ENCODE data around the gene RYR2.

Gene RYR2

DNA sequence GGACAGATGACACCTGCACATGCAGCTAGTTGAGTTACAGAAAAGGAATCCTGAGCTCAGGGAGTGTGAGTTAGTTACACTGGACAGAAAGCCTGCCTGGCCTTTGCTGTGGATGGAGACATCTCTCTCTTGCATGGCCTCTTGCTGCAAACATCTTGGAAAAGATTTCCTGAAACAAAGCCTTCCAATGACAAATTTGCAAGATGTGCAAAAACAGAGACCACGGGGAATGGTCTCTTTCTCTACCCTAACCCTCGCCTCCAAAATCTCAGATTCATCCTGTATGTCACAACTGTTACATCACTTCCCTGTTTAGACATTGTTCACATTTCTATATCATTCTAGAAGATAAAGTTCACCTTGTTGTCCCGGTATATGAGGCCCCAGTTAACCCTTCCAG, 415.6 kb downstream of the RYR2 start:
- no peak for DNase-seq (ENCODE audit: low read depth)

DNA sequence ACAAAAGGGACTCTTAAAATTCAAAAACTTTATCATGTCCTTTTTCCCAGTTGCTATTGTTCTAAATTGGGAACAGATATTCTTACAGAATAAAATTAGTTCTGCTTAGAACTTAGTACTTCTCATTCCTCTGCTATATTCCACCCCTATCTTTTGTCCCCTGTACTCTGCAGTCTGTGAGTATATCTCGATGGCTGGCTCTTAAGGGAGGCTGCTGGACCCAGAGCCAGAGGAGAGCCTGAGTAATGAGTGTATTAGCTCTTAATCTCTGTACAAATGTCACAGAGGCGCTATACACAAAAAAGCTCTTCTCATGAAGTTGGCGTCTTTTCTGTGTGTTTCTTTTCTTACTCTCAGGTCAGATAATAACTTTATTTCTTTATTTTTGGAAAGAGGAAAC, 425.3 kb downstream of the RYR2 start:
- no peak for DNase-seq (ENCODE audit: low read depth)

DNA sequence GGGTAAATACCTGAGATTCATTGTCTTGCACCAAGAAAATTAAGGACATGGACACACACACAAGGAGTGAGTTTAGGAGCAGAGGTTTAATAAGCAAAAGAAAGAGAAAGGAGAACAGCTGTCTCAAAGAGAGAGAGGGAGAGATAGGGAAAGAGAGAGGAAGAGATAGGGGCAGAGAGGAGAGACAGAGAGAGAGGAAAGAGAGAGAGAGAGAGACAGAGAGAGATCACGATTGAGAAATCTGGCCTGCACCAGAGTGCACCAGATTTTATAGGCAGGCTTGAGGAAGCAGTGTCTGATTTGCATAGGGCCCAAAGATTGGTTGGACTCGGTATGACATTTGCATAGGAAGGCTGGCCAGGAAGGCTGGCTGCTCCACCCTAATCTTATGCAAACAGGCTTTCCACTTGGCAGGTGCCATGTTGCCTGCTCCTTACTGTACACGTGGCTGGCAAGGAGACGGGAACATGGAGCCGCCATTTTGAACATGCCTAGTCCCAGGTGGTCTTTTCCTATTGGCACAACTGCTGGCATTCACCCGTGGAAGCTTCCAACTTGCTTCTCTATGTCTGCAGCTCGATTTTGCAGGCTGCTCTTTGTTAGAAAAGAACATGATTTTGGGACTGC, 428.8 kb downstream of the RYR2 start:
- DNase-seq (ENCODE audit: low read depth) = no peak

DNA sequence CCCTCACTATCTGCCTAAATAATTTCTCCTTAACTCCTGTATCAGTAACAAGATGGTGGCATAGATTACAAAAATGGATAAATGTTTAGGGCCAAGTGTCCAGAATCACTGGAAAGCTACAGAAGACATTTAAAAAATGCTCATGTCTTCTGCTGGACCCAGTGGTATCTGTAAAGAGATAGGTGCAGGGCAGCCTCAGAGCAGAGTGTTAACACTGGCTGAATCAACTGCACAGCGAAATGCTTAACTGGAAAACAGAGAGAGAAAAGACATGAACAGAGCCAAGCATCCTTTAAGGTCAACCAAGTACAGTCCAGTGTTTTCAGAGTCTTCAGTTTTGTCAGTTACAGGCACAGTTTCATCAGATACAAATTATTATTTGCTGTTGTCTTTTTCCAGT, 429.4 kb downstream of the RYR2 start:
- no peak for DNase-seq (ENCODE audit: low read depth)

DNA sequence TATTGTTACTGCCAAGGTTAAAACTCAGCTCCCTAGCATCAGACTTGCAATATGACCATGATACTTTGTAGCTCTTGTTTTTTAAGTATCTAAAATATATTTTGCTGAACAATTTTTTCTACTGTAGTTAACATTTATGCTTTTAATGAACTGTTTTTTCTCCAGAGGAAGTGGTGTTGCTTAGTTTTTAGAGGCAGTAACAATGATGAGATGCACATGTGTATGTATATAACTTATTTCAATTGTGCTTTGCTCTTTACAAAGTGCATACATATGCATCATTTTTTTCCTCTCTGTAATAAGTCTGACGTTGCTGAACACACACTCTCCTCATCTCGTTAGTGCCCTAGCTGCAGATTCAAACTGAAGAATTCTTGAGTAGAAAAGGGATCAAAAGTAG, 430.0 kb downstream of the RYR2 start:
- no peak for DNase-seq (ENCODE audit: low read depth)

DNA sequence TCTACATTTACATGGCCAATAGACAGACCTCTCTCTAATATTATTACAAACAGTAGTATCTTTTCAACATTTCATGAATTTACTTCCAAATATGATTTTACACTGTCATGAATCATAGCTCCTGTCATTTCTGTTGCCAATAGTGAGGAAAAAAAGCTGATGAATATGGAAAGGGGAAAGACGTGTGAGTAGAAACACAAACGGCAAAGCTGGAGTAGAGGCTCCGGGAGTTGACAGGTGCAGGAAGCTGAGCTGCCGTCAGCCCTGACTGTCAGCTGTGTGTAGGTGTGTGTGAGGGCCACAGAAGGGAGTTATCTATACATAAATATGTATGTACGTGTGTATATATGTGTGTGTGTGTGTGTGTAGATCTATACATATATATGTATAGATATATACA, 431.9 kb downstream of the RYR2 start:
- DNase-seq (ENCODE audit: low read depth) = no peak

DNA sequence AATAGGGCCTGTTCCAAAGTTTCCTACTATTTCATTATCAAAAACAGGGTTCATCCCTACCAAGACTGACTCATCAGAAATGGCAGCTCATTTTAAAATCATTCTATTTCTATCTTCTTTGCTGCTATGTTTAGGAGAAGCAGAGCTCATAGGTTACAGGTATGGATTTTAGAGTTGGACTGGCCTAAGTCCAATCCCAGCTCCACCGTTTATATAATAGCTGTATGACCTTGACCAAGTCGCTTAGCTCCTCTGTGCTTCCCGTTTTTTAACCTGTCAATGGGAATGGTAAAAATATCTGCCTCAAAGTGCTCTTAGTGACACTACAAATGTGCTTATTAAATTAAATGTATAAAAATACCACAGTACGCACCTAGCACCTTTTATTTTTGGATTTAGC, 436.1 kb downstream of the RYR2 start:
- no peak for DNase-seq (ENCODE audit: low read depth)

DNA sequence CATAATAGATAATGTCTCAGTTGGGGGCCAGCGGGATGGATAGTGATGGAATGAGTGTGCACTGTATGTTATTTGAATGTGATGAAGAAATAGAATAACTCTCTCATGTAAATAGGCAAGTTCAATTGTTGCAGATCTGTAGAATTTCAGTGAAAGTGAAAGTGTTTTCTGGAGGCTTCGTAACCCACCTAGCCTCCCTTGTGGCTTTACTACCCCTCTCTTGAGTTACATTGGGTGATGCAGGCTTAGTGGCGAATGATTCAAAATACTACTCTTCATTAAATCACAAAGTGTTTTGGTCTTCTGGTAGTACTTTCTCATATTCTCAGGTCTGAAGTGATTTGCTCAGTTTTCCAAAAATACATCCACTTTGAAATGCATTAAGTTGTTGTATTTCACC, 436.9 kb downstream of the RYR2 start:
- DNase-seq (ENCODE audit: low read depth) = no peak

DNA sequence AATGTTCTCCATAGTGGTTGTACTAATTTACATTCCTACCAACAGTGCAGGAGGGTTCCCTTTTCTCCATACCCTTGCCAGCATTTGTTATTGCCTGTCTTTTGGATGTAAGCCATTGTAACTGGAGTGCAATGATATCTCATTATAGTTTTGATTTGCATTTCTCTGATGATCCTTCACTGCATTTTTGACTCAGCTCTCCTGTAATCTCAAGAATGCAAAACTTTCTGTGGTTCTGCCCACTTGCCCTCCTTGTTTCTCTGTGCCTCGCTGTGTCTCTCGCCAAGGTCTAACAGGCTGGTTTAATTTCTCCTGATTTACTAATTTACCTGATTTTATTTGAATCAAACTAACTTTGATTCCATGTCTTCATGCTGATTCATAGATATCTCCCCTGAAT, 440.8 kb downstream of the RYR2 start:
- DNase-seq (ENCODE audit: low read depth) = no peak

DNA sequence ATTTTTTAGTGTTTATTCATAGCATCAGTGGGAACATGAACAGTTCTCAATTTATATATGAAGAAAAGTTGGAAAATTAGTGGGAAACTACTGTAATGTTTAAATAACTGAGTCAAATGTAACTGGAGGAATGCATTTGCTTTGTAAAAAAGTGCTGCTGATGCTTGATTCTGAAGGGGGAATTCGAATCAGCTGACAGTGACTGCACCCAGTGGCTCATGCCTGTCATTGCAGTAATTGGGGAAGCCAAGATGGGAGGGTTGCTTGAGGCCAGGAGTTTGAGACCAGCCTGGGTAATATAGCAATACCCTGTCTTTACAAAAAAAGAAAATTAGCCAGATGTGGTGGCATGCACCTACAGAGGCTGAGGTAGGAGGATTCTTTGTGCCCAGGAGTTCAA, 450.4 kb downstream of the RYR2 start:
- no peak for DNase-seq (ENCODE audit: low read depth)

DNA sequence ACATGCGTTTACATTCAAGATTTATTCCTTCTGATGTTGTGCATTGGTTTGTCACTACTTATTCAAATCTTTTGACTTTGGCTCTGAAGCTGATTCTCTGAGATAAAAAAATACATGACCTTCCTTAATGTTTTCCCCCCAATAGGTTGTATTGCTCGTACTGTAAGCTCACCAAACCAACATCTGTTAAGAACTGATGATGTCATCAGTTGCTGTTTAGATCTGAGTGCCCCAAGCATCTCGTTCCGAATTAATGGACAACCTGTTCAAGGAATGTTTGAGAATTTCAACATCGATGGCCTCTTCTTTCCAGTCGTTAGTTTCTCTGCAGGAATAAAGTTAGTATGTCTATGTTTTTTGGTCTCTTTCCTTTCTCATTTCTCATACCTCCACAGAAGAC, 458.6 kb downstream of the RYR2 start:
- DNase-seq (ENCODE audit: low read depth) = no peak

DNA sequence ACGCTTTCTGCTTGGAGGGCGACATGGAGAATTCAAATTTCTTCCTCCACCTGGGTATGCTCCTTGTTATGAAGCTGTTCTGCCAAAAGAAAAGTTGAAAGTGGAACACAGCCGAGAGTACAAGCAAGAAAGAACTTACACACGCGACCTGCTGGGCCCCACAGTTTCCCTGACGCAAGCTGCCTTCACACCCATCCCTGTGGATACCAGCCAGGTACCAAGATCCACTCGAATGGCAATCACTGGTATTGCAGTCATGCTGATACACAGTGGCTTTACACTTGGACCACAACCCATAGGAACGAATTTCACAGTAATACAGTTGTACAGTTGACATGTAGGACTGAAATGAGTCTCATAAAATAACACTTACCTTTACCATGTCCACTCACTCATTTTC, 461.3 kb downstream of the RYR2 start:
- DNase-seq (ENCODE audit: low read depth) = no peak

DNA sequence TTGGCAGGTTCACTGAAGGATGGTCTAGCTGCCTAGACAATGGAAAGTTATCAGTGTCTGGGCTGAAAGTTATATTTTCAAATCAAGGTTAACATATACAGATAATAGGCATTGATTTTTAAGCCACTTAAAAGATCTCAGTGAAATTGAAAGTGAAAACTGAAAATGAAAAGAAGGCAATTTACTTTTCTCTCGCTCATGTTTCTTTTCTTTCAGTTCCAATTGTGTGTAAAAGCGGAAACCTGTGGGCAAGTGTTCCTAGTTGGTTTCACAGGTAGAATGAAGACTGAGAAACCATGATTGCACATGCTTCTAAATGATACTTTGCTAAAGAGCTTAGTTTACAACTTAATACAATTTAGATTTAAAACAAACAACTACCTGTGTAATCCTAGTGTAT, 465.0 kb downstream of the RYR2 start:
- DNase-seq (ENCODE audit: low read depth) = no peak

DNA sequence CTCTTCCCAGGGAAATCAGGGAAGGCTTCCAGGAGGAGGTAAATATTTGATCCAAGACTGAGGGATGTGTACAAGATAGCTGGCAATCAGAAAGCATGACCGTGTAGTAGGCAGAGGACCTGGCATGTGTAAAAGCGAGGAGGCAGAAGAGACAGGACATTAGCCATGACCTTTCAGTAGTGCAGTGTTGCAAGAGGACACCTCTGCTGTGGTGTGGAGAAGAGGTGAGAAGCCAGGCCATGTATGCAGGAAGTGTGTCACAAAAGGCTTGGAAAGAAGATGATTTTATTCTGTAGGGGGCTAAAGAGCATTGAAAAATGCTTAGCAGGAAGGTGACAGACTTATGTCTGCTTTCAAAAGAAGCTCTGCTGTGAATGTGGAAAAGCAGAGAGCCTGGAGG, 467.8 kb downstream of the RYR2 start:
- DNase-seq (ENCODE audit: low read depth) = no peak

DNA sequence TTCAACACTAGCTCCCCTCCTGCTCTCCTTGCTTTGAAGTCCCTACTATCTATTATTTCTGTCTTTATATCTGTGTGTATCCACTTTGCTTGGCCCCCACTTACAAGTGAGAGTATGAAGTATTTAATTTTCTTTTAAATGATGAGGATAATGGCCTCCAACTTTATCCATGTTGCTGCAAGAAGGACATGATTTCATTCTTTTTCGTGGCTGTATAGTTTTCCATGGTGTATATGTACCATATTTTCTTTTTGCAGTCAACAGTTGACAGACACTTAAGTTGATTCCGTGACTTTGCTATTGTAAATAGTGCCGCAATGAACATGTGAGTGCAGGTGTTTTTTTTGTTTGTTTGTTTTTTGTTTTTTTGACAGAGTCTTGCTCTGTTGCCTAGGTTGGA, 483.1 kb downstream of the RYR2 start:
- DNase-seq (ENCODE audit: low read depth) = no peak

DNA sequence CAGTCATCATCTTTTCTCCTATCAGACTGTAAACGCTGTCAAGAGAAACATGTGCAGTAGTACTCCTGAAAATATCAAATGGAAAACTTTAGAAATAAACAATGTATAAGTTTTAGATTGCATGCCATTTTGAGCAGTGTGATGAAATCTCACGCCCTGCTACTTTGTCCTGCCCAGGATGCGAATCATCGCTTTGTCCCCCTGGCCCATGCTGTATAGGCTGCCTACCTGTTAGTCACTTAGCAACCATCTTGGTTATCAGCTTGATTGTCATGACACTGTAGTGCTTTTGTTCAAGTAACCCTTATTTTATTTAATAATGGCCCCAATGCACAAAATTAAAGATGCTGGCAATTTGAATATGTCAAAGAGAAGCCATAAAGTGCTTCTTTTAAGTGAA, 485.8 kb downstream of the RYR2 start:
- DNase-seq (ENCODE audit: low read depth) = no peak

DNA sequence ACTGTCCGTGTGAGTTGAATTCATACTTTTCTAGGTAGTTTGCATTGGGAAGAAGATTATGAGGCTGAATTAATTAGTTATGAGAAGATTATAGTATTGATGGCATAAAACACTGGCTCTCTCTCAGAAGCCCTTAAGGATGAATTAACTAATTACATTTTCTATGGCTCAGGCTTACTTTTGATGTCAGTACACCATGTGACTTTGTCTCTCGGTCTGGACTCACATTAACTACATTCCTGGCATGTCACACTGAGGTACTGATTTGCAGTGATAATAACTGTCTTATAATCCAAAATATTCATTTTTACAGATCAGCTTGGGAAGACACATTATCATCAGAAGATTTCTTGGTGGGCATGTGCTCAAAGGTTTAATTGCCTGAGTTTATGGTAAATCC, 486.6 kb downstream of the RYR2 start:
- no peak for DNase-seq (ENCODE audit: low read depth)

DNA sequence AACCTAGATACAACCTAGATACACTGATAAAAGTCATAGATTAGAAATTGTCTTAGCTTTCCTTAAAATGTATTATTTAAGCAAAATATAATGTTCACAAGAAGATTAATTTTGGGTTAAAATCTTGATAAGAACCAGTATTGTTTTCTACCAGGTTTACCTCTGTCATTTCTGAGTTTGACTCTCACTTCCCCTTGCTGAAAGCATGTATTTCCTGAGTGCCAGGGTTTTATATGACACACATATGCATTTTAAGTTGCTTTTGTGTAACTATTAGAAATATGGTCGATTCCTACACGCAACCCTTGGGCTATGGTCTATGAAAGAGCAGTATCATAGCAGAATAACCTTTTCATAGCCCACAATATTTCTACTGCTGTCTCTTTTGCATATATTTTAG, 497.1 kb downstream of the RYR2 start:
- DNase-seq (ENCODE audit: low read depth) = no peak

DNA sequence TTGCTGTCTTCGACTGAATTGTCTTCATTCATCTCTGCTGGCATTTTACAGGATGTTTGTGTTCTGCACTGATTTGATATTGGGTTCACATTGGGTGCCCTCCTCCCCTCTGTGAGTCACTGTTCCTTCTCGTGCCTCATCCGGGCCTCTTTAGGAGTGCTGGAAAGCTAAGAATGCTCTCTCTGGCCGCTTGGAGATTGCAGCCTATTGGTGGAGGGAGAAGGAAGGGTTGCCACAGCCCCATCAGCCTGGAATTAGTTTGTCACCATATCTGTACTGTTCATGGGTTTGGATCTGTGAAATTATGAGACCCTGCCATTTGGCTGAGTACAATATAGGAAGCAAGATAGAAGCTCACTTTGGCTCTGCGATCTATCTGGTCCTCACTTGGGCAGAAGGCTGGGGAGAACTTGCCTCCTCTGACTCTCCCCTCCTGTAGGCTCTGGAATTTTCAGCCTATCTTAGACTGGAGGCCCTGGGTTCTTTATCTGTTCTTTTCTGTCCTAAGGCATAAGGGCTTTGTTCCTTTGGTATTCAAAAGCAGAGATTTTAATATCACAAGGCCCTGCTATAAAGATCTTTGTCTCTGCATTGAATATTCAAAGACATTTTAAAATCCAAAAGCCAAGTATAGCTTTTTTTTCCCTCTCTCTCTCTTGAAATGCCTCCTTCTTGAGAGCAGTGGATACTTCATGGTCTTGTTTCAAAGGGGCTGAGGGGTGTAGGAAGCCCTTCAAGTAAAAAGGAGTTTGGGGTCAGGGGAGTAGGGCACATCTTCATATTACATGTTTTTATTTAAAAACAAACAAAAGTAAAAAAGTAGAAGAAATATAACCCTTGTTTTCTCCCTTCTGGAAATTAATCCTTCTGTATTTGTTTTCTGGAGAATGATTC, 500.8 kb downstream of the RYR2 start:
- DNase-seq (ENCODE audit: low read depth) = no peak

DNA sequence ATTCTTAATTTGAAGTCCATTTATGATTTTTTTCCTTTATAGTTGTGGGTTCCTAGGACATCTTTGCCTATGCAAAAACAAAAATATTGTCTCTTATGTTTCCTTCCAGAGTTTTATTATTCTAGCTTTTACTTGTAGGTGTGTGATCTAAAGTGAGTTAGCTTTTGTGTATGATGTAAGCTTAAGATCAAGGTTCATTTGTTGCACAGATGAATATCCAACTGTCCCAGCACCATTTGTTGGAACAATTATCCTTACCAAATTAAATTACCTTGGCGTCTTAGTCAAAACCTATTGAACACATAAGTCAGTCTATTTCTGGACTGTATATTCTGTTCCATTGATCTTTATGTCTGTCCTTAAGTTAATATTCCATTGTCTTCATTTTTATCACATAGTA, 511.1 kb downstream of the RYR2 start:
- no peak for DNase-seq (ENCODE audit: low read depth)

DNA sequence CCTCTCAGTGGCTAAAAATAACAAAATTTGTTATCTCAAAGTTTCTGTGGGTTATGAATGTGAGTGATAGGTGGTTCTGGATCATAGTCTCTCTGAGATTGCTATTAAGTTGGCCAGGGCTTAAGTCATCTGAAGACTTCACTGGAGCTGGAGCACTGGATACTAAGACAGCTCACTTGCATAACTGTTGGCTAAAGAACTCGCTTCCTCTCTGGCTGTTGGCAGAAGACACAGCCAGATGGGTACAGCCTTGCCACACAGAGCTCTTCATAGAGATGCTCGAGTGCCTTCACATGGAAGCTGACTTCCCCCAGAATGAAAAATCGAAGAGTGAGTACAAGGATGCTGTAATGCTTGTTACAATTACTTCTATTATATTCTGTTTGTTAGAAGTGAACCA, 514.9 kb downstream of the RYR2 start:
- no peak for DNase-seq (ENCODE audit: low read depth)

DNA sequence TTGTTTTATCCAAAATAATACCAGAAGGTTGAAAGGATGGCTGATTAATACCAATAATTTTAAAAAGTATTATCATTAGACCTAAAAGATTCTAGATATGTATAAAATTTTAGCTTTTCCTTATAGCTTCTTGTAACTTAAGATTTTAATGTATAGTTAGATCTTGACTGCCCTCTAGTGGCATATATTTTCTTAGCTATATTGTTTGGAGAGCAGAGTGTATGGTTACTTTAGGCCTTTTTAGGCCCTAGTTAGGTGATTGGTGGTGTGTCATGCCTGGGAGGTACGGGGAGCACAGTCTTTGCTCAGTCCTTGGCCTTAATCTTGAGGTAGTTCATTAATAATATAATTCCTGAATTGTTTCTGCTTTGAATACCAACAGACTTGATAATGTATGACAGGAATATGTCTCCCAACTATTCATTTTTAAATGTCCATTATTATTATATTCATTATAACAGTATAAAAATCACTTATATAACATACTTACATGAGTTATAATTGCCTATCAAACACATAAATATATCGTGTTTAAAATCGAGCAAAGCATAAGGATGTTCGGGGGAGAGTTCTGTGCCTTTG, 520.3 kb downstream of the RYR2 start:
- no peak for DNase-seq (ENCODE audit: low read depth)

DNA sequence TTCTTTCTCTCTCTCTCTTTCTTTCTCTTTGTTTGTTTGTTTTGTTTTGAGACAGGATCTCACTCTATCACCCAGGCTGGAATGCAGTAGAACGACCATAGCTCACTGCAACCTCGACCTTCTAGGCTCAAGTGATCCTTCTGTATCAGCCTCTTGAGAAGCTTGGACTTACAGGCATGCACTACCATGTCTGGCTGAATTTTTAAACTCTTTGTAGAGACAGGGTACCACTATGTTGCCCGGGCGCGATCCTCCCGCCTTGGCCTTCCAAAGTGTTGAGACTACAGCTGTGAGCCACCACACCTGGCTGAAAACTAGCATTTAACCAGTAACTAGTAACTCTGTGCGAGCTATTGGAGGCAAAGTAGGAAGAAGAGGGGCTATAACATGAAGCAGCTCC, 523.3 kb downstream of the RYR2 start:
- no peak for DNase-seq (ENCODE audit: low read depth)

DNA sequence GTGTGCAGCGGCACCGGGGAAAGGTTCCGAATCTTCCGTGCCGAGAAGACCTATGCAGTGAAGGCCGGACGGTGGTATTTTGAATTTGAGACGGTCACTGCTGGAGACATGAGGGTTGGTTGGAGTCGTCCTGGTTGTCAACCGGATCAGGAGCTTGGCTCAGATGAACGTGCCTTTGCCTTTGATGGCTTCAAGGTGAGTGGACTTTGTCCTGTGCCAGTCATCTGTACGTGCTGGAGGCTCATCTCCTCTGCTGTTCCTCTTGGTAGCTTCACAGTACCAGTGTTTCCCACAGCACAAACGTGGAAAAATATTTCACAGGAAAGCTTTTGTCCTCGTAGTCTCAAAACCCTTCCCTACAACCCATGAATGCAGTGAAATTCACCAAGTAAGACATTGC, 524.6 kb downstream of the RYR2 start:
- DNase-seq (ENCODE audit: low read depth) = no peak
